ENCODE data around the gene MAN1C1.

The MAN1C1 gene

GRCh38 chr1:25716320-25716719, 99.7 kb downstream of the MAN1C1 start:
- TF ChIP-seq ZFP30 (CRISPR knock-in tag; IDR thresholded peaks at IDR 0.05) (no peak), PPARA (CRISPR knock-in tag; IDR thresholded peaks at IDR 0.05; ENCODE audit: borderline replicate concordance) (no peak), OSR1 (CRISPR knock-in tag; IDR thresholded peaks at IDR 0.05) (no peak), CREB5 (CRISPR knock-in tag; IDR thresholded peaks at IDR 0.05; ENCODE audit: low read depth) (no peak), TCF4 (CRISPR knock-in tag; IDR thresholded peaks at IDR 0.05; ENCODE audit: borderline replicate concordance) (no peak), BACH2 (CRISPR knock-in tag; IDR thresholded peaks at IDR 0.05; ENCODE audit: borderline replicate concordance) (no peak), POU6F1 (CRISPR knock-in tag; IDR thresholded peaks at IDR 0.05; ENCODE audit: borderline replicate concordance, low read depth) (no peak)
- ATAC-seq, result no peak

GRCh38 chr1:25718732-25719131, 102.1 kb downstream of the MAN1C1 start:
- TF ChIP-seq ZC3H10 (CRISPR knock-in tag; IDR thresholded peaks at IDR 0.05) (no peak), OSR1 (CRISPR knock-in tag; IDR thresholded peaks at IDR 0.05) (no peak), ZFP3 (CRISPR knock-in tag; IDR thresholded peaks at IDR 0.05) (no peak), BACH2 (CRISPR knock-in tag; IDR thresholded peaks at IDR 0.05; ENCODE audit: borderline replicate concordance) (no peak), ZFP30 (CRISPR knock-in tag; IDR thresholded peaks at IDR 0.05) (no peak), PPARA (CRISPR knock-in tag; IDR thresholded peaks at IDR 0.05; ENCODE audit: borderline replicate concordance) (no peak), ZNF8 (CRISPR knock-in tag; IDR thresholded peaks at IDR 0.05) (no peak), ESRRG (CRISPR knock-in tag; IDR thresholded peaks at IDR 0.05) (no peak)
- ATAC-seq, result no peak

GRCh38 chr1:25720624-25721023, 104.0 kb downstream of the MAN1C1 start:
- TF ChIP-seq ZFP3 (CRISPR knock-in tag; IDR thresholded peaks at IDR 0.05) (no peak), ESRRG (CRISPR knock-in tag; IDR thresholded peaks at IDR 0.05) (no peak), ARNTL (CRISPR knock-in tag; IDR thresholded peaks at IDR 0.05; ENCODE audit: borderline replicate concordance, low read depth) (no peak), CSDC2 (CRISPR knock-in tag; IDR thresholded peaks at IDR 0.05) (no peak), ZC3H10 (CRISPR knock-in tag; IDR thresholded peaks at IDR 0.05) (no peak), ZNF70 (CRISPR knock-in tag; IDR thresholded peaks at IDR 0.05) (no peak), CSRNP3 (CRISPR knock-in tag; IDR thresholded peaks at IDR 0.05) (no peak), TOX (CRISPR knock-in tag; IDR thresholded peaks at IDR 0.05; ENCODE audit: borderline replicate concordance) (no peak)
- no peak for ATAC-seq

- TF ChIP-seq POU6F1 (CRISPR knock-in tag; IDR thresholded peaks at IDR 0.05; ENCODE audit: borderline replicate concordance, low read depth), result no peak
- TF ChIP-seq ARNTL (CRISPR knock-in tag; IDR thresholded peaks at IDR 0.05; ENCODE audit: borderline replicate concordance, low read depth), result no peak
- TF ChIP-seq SNAI2 (CRISPR knock-in tag; IDR thresholded peaks at IDR 0.05), result no peak
- TF ChIP-seq PATZ1 (CRISPR knock-in tag; IDR thresholded peaks at IDR 0.05; ENCODE audit: borderline replicate concordance), result no peak
- TF ChIP-seq CREB5 (CRISPR knock-in tag; IDR thresholded peaks at IDR 0.05; ENCODE audit: low read depth), result no peak
- no peak for TF ChIP-seq TCF4 (CRISPR knock-in tag; IDR thresholded peaks at IDR 0.05; ENCODE audit: borderline replicate concordance)
- no peak for TF ChIP-seq ZFP30 (CRISPR knock-in tag; IDR thresholded peaks at IDR 0.05)
- TF ChIP-seq PPARA (CRISPR knock-in tag; IDR thresholded peaks at IDR 0.05; ENCODE audit: borderline replicate concordance), result no peak
- no peak for TF ChIP-seq ZC3H10 (CRISPR knock-in tag; IDR thresholded peaks at IDR 0.05)
- TF ChIP-seq CSDC2 (CRISPR knock-in tag; IDR thresholded peaks at IDR 0.05), result no peak
- TF ChIP-seq GLIS3 (CRISPR knock-in tag; IDR thresholded peaks at IDR 0.05), result no peak
- no peak for TF ChIP-seq ZNF8 (CRISPR knock-in tag; IDR thresholded peaks at IDR 0.05)
- no peak for ATAC-seq
Measured at GRCh38 chr1:25723250-25723880, 106.8 kb downstream of the MAN1C1 start.

Data from SK-N-SH treated with all-trans-retinoic acid at 6 μM for 48 hours (cell line).